Measurements from ENCODE around the gene TMEM120B. TPM values are rescaled to one million over a fixed set of nuclear protein-coding genes. Genes with fewer than 3 reads are reported as not detected.
"Not testable (repeated sequence)": the region's sequence is repeated elsewhere in the genome, so short reads cannot be mapped to it uniquely, and the experiment has no call there.

TMEM120B gene
- total and polyA plus RNA-seq, 2 experiments from 2014 or later: 4.7 to 10.7 TPM

DNA sequence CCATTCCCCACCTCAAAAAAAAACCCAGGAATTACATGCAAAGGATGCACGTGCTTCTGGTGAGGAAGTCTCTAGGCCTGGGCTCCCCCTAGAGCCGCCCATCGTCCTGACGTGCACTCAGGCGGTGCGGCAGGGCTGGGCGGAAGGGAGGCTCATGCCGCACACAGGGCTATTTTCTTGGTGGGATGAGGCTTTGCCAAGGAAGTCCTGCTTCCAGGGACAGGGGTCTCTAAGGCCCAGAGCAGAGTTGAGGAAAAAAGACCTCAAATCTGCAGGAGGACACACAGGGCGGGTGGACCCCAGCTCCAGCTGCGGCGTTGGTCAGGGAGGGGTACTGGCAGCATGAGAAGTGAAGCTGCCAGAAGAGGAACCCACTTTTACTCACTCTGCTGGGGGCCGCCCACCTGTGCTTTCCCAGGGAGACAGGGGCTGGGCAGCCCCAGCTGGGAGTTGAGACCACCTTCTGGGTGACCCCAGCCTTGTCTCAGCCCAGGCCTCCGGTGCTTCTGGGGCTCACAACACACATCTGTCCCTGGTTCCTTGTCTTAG lies 76.8 kb downstream of the TMEM120B start:
- Histone ChIP-seq H2AFZ (no peak overlapping the region), H3K9ac (no peak overlapping the region), H3K4me2 (ENCODE audit: unreplicated experiment) (no peak overlapping the region), H3F3A (ENCODE audit: insufficient read depth) (peaks cover 14% of the 10 kb centered on the region), H3K27ac (no peak overlapping the region), H4K20me1 (ENCODE audit: insufficient read depth) (no peaks in the 10 kb centered on the region), H3K4me3 (no peak overlapping the region), H3K4me1 (ENCODE audit: insufficient read depth) (peaks cover 13% of the 10 kb centered on the region), H3K36me3 (ENCODE audit: low read depth) (no peaks in the 10 kb centered on the region), H3K27me3 (replicated peaks; ENCODE audit: insufficient read depth) (no peaks in the 10 kb centered on the region), H3K79me2 (ENCODE audit: insufficient read depth) (no peaks in the 10 kb centered on the region), H3K9me3 (ENCODE audit: low read depth) (no peaks in the 10 kb centered on the region), H3K9me2 (ENCODE audit: insufficient read depth) (no peaks in the 10 kb centered on the region)
- TF ChIP-seq EZH2phosphoT487 (IDR thresholded peaks at IDR 0.05; ENCODE audit: insufficient read depth, low read depth) (no peak), EZH2 (IDR thresholded peaks at IDR 0.05; ENCODE audit: insufficient read depth, poor library complexity, severe bottlenecking) (no peak)
- 70 to 83% methylated on average over 11 to 13 of the region's 13 CpGs for WGBS, 2 experiments (ENCODE audit: low coverage in 1 of 2, low lambda C conversion rate in 2 of 2, missing lambda C conversion rate in 2 of 2)
- in situ Hi-C loops (cut with MboI): no loop called here
- no peak for DNase-seq

DNA sequence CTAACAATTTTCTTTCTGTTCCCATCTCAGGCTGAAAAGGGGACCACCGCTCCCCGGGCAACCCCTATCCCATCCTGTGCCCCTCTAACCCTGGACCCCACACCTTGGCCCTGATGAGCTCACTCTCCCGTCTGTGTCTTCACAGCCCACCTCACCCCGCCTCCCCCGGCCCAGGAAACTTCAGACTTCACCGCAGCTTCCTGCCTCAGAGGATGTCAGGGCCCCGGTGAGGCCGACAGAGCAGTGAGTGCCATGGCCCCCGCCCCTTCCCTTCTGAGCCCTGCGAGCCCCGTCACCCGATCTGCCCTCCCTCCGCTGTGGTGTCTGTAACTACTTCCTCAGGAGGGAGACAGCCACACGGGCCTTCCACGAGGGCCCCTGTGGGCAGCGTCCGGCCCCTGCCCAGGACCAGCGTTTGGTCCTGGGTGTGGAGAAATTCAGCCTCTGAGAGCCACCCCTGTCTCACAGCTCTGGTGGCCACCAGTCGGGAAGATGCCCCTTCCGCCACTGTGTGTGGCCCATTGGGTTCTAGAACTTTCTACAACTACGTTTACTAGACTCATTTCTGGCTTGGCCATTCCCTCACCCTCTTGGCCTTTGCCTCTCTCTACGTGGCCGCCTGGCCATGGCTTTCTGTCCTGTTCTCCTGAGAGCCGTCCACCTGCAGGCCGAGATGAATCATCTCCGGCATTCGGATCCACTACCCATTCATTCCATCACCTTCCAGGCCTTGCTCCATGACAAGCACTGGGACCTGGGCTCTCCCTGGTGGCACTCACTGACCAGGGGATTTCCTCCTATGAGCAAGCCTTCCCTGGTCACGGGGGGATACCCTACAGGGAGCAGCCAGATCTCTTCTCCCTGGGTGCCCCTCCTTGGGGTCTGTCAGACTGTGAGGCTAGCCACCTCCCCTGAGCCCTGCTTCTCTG lies 77.5 kb downstream of the TMEM120B start:
- H3K79me2 ChIP-seq (ENCODE audit: insufficient read depth): peaks cover 1% of the 10 kb centered on the region
- WGBS, 2 experiments (ENCODE audit: low coverage in 1 of 2, low lambda C conversion rate in 2 of 2, missing lambda C conversion rate in 2 of 2): 76 to 78% methylated on average over 27 to 28 of the region's 28 CpGs
- no peak overlapping the region for H2AFZ ChIP-seq
- H4K20me1 ChIP-seq (ENCODE audit: insufficient read depth): no peaks in the 10 kb centered on the region
- no peaks in the 10 kb centered on the region for H3K36me3 ChIP-seq (ENCODE audit: low read depth)
- no peaks in the 10 kb centered on the region for H3K27me3 ChIP-seq (replicated peaks; ENCODE audit: insufficient read depth)
- H3K27ac ChIP-seq: no peak overlapping the region
- TF ChIP-seq EZH2phosphoT487 (IDR thresholded peaks at IDR 0.05; ENCODE audit: insufficient read depth, low read depth) (no peak), EZH2 (IDR thresholded peaks at IDR 0.05; ENCODE audit: insufficient read depth, poor library complexity, severe bottlenecking) (no peak)
- H3K9me2 ChIP-seq (ENCODE audit: insufficient read depth): no peaks in the 10 kb centered on the region
- H3K4me3 ChIP-seq: no peak overlapping the region
- H3K9ac ChIP-seq: no peak overlapping the region
- no peaks in the 10 kb centered on the region for H3K9me3 ChIP-seq (ENCODE audit: low read depth)
- peaks cover 8% of the 10 kb centered on the region for H3F3A ChIP-seq (ENCODE audit: insufficient read depth)
- no peak overlapping the region for H3K4me2 ChIP-seq (ENCODE audit: unreplicated experiment)
- in situ Hi-C loops (cut with MboI): loop anchor here (5.0 kb wide), 1 partner anchor 98 kb away; no protein-coding TSS in a partner anchor
- peaks cover 12% of the 10 kb centered on the region for H3K4me1 ChIP-seq (ENCODE audit: insufficient read depth)
- no peak for DNase-seq

DNA sequence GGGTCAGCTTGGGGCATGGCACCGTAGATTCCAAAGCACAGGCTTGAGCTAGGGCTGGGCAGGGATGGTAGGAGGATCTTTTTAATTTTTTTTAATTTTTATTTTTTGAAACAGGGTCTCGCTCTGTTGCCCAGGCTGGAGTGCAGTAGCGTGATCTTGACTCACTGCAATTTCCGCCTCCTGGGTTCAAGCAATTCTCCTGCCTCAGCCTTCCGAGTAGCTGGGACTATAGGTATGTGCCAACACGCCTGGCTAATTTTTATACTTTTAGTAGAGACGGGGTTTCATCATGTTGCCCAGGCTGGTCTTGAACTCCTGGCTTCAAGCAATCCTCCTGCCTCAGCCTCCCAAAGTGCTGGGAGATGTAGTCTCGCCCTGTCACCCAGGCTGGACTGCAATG lies 78.2 kb downstream of the TMEM120B start:
- H3K4me1 ChIP-seq (ENCODE audit: insufficient read depth); H4K20me1 ChIP-seq (ENCODE audit: insufficient read depth); H3K27ac ChIP-seq; H3K27me3 ChIP-seq (replicated peaks; ENCODE audit: insufficient read depth); H2AFZ ChIP-seq; DNase-seq; H3K4me2 ChIP-seq (ENCODE audit: unreplicated experiment); H3F3A ChIP-seq (ENCODE audit: insufficient read depth); H3K9ac ChIP-seq; H3K9me3 ChIP-seq (ENCODE audit: low read depth); H3K79me2 ChIP-seq (ENCODE audit: insufficient read depth); H3K9me2 ChIP-seq (ENCODE audit: insufficient read depth); H3K4me3 ChIP-seq; H3K36me3 ChIP-seq (ENCODE audit: low read depth): not testable (repeated sequence)
- 94 to 95% methylated on average over 8 of the region's 8 CpGs for WGBS, 2 experiments (ENCODE audit: low coverage in 1 of 2, low lambda C conversion rate in 2 of 2, missing lambda C conversion rate in 2 of 2)
- in situ Hi-C loops (cut with MboI): loop anchor here (5.0 kb wide), 1 partner anchor 98 kb away; no protein-coding TSS in a partner anchor

DNA sequence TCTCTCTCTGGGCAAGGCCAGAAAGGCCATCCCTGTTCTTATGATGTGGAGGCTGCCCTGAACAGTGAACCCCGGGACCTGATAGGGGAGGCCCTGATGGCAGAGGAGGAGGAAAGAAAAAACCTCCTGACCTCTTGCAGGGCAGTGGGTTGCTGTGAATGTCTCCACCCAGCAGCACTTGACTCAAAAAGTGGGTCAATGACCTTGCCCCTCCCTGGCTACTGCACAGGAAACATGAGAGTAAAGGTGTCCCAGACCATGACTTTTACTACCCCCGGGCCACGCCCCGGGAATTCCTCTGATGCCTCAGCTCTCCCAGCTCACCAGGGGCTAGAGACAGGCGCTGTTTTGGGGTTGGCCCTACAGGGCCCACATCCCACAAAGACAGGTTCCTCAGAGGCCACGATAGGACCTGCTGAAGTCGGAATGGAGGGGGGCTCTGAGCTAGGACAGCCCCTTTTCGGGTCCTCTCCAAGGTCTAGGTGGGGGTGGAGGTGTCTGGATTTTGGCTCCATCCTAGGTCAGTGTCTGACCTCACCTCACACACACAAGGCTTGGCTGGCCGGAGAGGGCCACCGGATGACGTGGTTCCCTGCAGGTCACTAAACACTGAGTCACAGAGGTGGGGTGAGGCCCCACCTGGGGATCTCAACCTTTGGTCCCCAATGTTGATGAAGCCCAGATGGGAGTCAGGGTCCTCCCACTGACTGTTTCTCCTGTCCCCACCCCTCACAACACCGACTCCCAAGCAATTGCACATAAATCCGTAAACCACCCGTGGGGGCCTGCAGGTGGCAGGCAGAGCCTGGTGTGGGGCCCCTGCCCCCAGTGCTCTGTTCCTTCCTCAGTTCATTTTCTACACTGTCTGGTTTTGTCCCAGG lies 79.4 kb downstream of the TMEM120B start:
- Histone ChIP-seq H2AFZ (no peak overlapping the region), H3K4me1 (ENCODE audit: insufficient read depth) (peaks cover 14% of the 10 kb centered on the region), H3K79me2 (ENCODE audit: insufficient read depth) (peaks cover 20% of the 10 kb centered on the region), H3K27me3 (replicated peaks; ENCODE audit: insufficient read depth) (no peaks in the 10 kb centered on the region), H3K4me3 (no peak overlapping the region), H3K9me2 (ENCODE audit: insufficient read depth) (no peaks in the 10 kb centered on the region), H3K36me3 (ENCODE audit: low read depth) (no peaks in the 10 kb centered on the region), H3K9ac (no peak overlapping the region), H4K20me1 (ENCODE audit: insufficient read depth) (no peaks in the 10 kb centered on the region), H3F3A (ENCODE audit: insufficient read depth) (peaks cover 10% of the 10 kb centered on the region; the same call in 1 of the 2 replicates), H3K9me3 (ENCODE audit: low read depth) (no peaks in the 10 kb centered on the region), H3K27ac (no peak overlapping the region), H3K4me2 (ENCODE audit: unreplicated experiment) (no peak overlapping the region)
- in situ Hi-C loops (cut with MboI): loop anchor here (5.0 kb wide), 1 partner anchor 100 kb away; no protein-coding TSS in a partner anchor
- WGBS, 2 experiments (ENCODE audit: low coverage in 1 of 2, low lambda C conversion rate in 2 of 2, missing lambda C conversion rate in 2 of 2): 93 to 94% methylated on average over 14 of the region's 14 CpGs
- no peak for DNase-seq
- TF ChIP-seq EZH2phosphoT487 (IDR thresholded peaks at IDR 0.05; ENCODE audit: insufficient read depth, low read depth): no peak
- no peak for TF ChIP-seq EZH2 (IDR thresholded peaks at IDR 0.05; ENCODE audit: insufficient read depth, poor library complexity, severe bottlenecking)
